ENCODE results near the gene ZNF611. TPM values are rescaled to one million over a fixed set of nuclear protein-coding genes. Genes with fewer than 3 reads are reported as not detected.

The ZNF611 gene
- polyA plus RNA-seq, 2 donors = 1.8 to 3.3 TPM

GRCh38 chr19:52669586-52669985, 65.3 kb downstream of the ZNF611 start:
- no peaks in the 10 kb centered on the region for H3K27me3 ChIP-seq (ENCODE audit: control insufficient read depth in 1 of 2, insufficient read depth in 2 of 2, low read length in 2 of 2)
- peaks cover 2 to 8% of the 10 kb centered on the region in 2 donors for H3K9me3 ChIP-seq (ENCODE audit: control insufficient read depth in 2 of 2, insufficient read depth in 1 of 2, low read depth in 1 of 2, low read length in 1 of 2)
- peaks cover 0 to 2% of the 10 kb centered on the region in 2 donors for H3K36me3 ChIP-seq (ENCODE audit: control insufficient read depth in 2 of 2, insufficient read depth in 2 of 2, low read length in 1 of 2)
- WGBS, 2 donors = 94% methylated on average over 5 of the region's 5 CpGs
- H3K4me3 ChIP-seq (ENCODE audit: low read depth in 1 of 2, low read length in 2 of 2) = no peak overlapping the region
- peak overlapping the region; percentile 14 to 55 for H3K27ac ChIP-seq (ENCODE audit: low read depth in 2 of 2, low read length in 1 of 2)
- no peaks in the 10 kb centered on the region for H3K4me1 ChIP-seq (ENCODE audit: control insufficient read depth in 2 of 2, insufficient read depth in 2 of 2, low read length in 1 of 2)

- H3K9me3 ChIP-seq (ENCODE audit: control insufficient read depth in 2 of 2, insufficient read depth in 1 of 2, low read depth in 1 of 2, low read length in 1 of 2) = peaks cover 2 to 8% of the 10 kb centered on the region in 2 donors
- H3K4me3 ChIP-seq (ENCODE audit: low read depth in 1 of 2, low read length in 2 of 2) = no peak overlapping the region
- peaks cover 0 to 2% of the 10 kb centered on the region in 2 donors for H3K36me3 ChIP-seq (ENCODE audit: control insufficient read depth in 2 of 2, insufficient read depth in 2 of 2, low read length in 1 of 2)
- no peak overlapping the region for H3K27ac ChIP-seq (ENCODE audit: low read depth in 2 of 2, low read length in 1 of 2)
- no peaks in the 10 kb centered on the region for H3K27me3 ChIP-seq (ENCODE audit: control insufficient read depth in 1 of 2, insufficient read depth in 2 of 2, low read length in 2 of 2)
- WGBS, 2 donors = 85 to 86% methylated on average over 6 of the region's 6 CpGs
- H3K4me1 ChIP-seq (ENCODE audit: control insufficient read depth in 2 of 2, insufficient read depth in 2 of 2, low read length in 1 of 2) = no peaks in the 10 kb centered on the region
These were observed 66.9 kb downstream of the ZNF611 start for GRCh38 chr19:52667972-52668371.

GRCh38 chr19:52666506-52666905, 68.3 kb downstream of the ZNF611 start:
- Histone ChIP-seq H3K36me3 (ENCODE audit: control insufficient read depth in 2 of 2, insufficient read depth in 2 of 2, low read length in 1 of 2) (peaks cover 0 to 5% of the 10 kb centered on the region in 2 donors), H3K4me3 (ENCODE audit: low read depth in 1 of 2, low read length in 2 of 2) (no peak overlapping the region)

GRCh38 chr19:52665529-52665928, 69.3 kb downstream of the ZNF611 start:
- 87 to 88% methylated on average over 6 of the region's 6 CpGs for WGBS, 2 donors
- Histone ChIP-seq H3K36me3 (ENCODE audit: control insufficient read depth in 2 of 2, insufficient read depth in 2 of 2, low read length in 1 of 2) (peaks cover under 1 to 3% of the 10 kb centered on the region in 2 donors), H3K27me3 (ENCODE audit: control insufficient read depth in 1 of 2, insufficient read depth in 2 of 2, low read length in 2 of 2) (no peaks in the 10 kb centered on the region), H3K27ac (ENCODE audit: low read depth in 2 of 2, low read length in 1 of 2) (no peak overlapping the region), H3K9me3 (ENCODE audit: control insufficient read depth in 2 of 2, insufficient read depth in 1 of 2, low read depth in 1 of 2, low read length in 1 of 2) (peaks cover 2 to 3% of the 10 kb centered on the region in 2 donors), H3K4me1 (ENCODE audit: control insufficient read depth in 2 of 2, insufficient read depth in 2 of 2, low read length in 1 of 2) (no peaks in the 10 kb centered on the region), H3K4me3 (ENCODE audit: low read depth in 1 of 2, low read length in 2 of 2) (no peak overlapping the region)

More at GRCh38 chr19:52666506-52666905, 68.3 kb downstream of the ZNF611 start:
- Histone ChIP-seq H3K27ac (ENCODE audit: low read depth in 2 of 2, low read length in 1 of 2) (no peak overlapping the region), H3K4me1 (ENCODE audit: control insufficient read depth in 2 of 2, insufficient read depth in 2 of 2, low read length in 1 of 2) (no peaks in the 10 kb centered on the region), H3K9me3 (ENCODE audit: control insufficient read depth in 2 of 2, insufficient read depth in 1 of 2, low read depth in 1 of 2, low read length in 1 of 2) (peaks cover 2 to 5% of the 10 kb centered on the region in 2 donors), H3K27me3 (ENCODE audit: control insufficient read depth in 1 of 2, insufficient read depth in 2 of 2, low read length in 2 of 2) (no peaks in the 10 kb centered on the region)

- Histone ChIP-seq H3K9me3 (ENCODE audit: control insufficient read depth in 2 of 2, insufficient read depth in 1 of 2, low read depth in 1 of 2, low read length in 1 of 2) (peaks cover under 1 to 2% of the 10 kb centered on the region in 2 donors), H3K27ac (ENCODE audit: low read depth in 2 of 2, low read length in 1 of 2) (peak overlapping the region; percentile 70 to 75), H3K36me3 (ENCODE audit: control insufficient read depth in 2 of 2, insufficient read depth in 2 of 2, low read length in 1 of 2) (peaks cover 4 to 5% of the 10 kb centered on the region in 2 donors)
These were observed 69.8 kb downstream of the ZNF611 start for GRCh38 chr19:52665027-52665426.

GRCh38 chr19:52664461-52664860, 70.4 kb downstream of the ZNF611 start:
- Histone ChIP-seq H3K27ac (ENCODE audit: low read depth in 2 of 2, low read length in 1 of 2) (peak overlapping the region in 1 of 2 donors; percentile 70), H3K36me3 (ENCODE audit: control insufficient read depth in 2 of 2, insufficient read depth in 2 of 2, low read length in 1 of 2) (peaks cover 4 to 5% of the 10 kb centered on the region in 2 donors), H3K9me3 (ENCODE audit: control insufficient read depth in 2 of 2, insufficient read depth in 1 of 2, low read depth in 1 of 2, low read length in 1 of 2) (peaks cover 0 to 2% of the 10 kb centered on the region in 2 donors), H3K4me1 (ENCODE audit: control insufficient read depth in 2 of 2, insufficient read depth in 2 of 2, low read length in 1 of 2) (no peaks in the 10 kb centered on the region), H3K27me3 (ENCODE audit: control insufficient read depth in 1 of 2, insufficient read depth in 2 of 2, low read length in 2 of 2) (no peaks in the 10 kb centered on the region), H3K4me3 (ENCODE audit: low read depth in 1 of 2, low read length in 2 of 2) (no peak overlapping the region)
- WGBS, 2 donors = 70 to 78% methylated on average over 5 of the region's 5 CpGs

More at GRCh38 chr19:52665027-52665426, 69.8 kb downstream of the ZNF611 start:
- no peaks in the 10 kb centered on the region for H3K27me3 ChIP-seq (ENCODE audit: control insufficient read depth in 1 of 2, insufficient read depth in 2 of 2, low read length in 2 of 2)
- H3K4me3 ChIP-seq (ENCODE audit: low read depth in 1 of 2, low read length in 2 of 2) = no peak overlapping the region
- 95 to 98% methylated on average over 4 of the region's 4 CpGs for WGBS, 2 donors
- H3K4me1 ChIP-seq (ENCODE audit: control insufficient read depth in 2 of 2, insufficient read depth in 2 of 2, low read length in 1 of 2) = no peaks in the 10 kb centered on the region

- Histone ChIP-seq H3K36me3 (ENCODE audit: control insufficient read depth in 2 of 2, insufficient read depth in 2 of 2, low read length in 1 of 2) (peaks cover 4 to 9% of the 10 kb centered on the region in 2 donors), H3K9me3 (ENCODE audit: control insufficient read depth in 2 of 2, insufficient read depth in 1 of 2, low read depth in 1 of 2, low read length in 1 of 2) (peaks cover 2 to 4% of the 10 kb centered on the region in 2 donors), H3K4me1 (ENCODE audit: control insufficient read depth in 2 of 2, insufficient read depth in 2 of 2, low read length in 1 of 2) (no peaks in the 10 kb centered on the region), H3K27me3 (ENCODE audit: control insufficient read depth in 1 of 2, insufficient read depth in 2 of 2, low read length in 2 of 2) (no peaks in the 10 kb centered on the region), H3K27ac (ENCODE audit: low read depth in 2 of 2, low read length in 1 of 2) (no peak overlapping the region), H3K4me3 (ENCODE audit: low read depth in 1 of 2, low read length in 2 of 2) (no peak overlapping the region)
- WGBS, 2 donors = 78 to 92% methylated on average over 3 of the region's 3 CpGs
These were observed 72.2 kb downstream of the ZNF611 start for GRCh38 chr19:52662631-52663030.

GRCh38 chr19:52660981-52661380, 73.9 kb downstream of the ZNF611 start:
- Histone ChIP-seq H3K9me3 (ENCODE audit: control insufficient read depth in 2 of 2, insufficient read depth in 1 of 2, low read depth in 1 of 2, low read length in 1 of 2) (peaks cover 2 to 7% of the 10 kb centered on the region in 2 donors), H3K4me3 (ENCODE audit: low read depth in 1 of 2, low read length in 2 of 2) (no peak overlapping the region), H3K4me1 (ENCODE audit: control insufficient read depth in 2 of 2, insufficient read depth in 2 of 2, low read length in 1 of 2) (no peaks in the 10 kb centered on the region), H3K27me3 (ENCODE audit: control insufficient read depth in 1 of 2, insufficient read depth in 2 of 2, low read length in 2 of 2) (no peaks in the 10 kb centered on the region), H3K27ac (ENCODE audit: low read depth in 2 of 2, low read length in 1 of 2) (no peak overlapping the region), H3K36me3 (ENCODE audit: control insufficient read depth in 2 of 2, insufficient read depth in 2 of 2, low read length in 1 of 2) (peaks cover 4 to 9% of the 10 kb centered on the region in 2 donors)
- 76 to 83% methylated on average over 3 of the region's 3 CpGs for WGBS, 2 donors

GRCh38 chr19:52659013-52659412, 75.8 kb downstream of the ZNF611 start:
- Histone ChIP-seq H3K27me3 (ENCODE audit: control insufficient read depth in 1 of 2, insufficient read depth in 2 of 2, low read length in 2 of 2) (no peaks in the 10 kb centered on the region), H3K4me3 (ENCODE audit: low read depth in 1 of 2, low read length in 2 of 2) (no peak overlapping the region), H3K36me3 (ENCODE audit: control insufficient read depth in 2 of 2, insufficient read depth in 2 of 2, low read length in 1 of 2) (peaks cover 13 to 18% of the 10 kb centered on the region in 2 donors), H3K4me1 (ENCODE audit: control insufficient read depth in 2 of 2, insufficient read depth in 2 of 2, low read length in 1 of 2) (no peaks in the 10 kb centered on the region), H3K27ac (ENCODE audit: low read depth in 2 of 2, low read length in 1 of 2) (no peak overlapping the region), H3K9me3 (ENCODE audit: control insufficient read depth in 2 of 2, insufficient read depth in 1 of 2, low read depth in 1 of 2, low read length in 1 of 2) (peaks cover 0 to 12% of the 10 kb centered on the region in 2 donors)
- WGBS, 2 donors = 78 to 82% methylated on average over 14 of the region's 14 CpGs

GRCh38 chr19:52658595-52658994, 76.2 kb downstream of the ZNF611 start:
- H3K9me3 ChIP-seq (ENCODE audit: control insufficient read depth in 2 of 2, insufficient read depth in 1 of 2, low read depth in 1 of 2, low read length in 1 of 2) = peaks cover 0 to 12% of the 10 kb centered on the region in 2 donors
- WGBS, 2 donors = 79 to 86% methylated on average over 5 of the region's 5 CpGs
- no peaks in the 10 kb centered on the region for H3K4me1 ChIP-seq (ENCODE audit: control insufficient read depth in 2 of 2, insufficient read depth in 2 of 2, low read length in 1 of 2)
- no peaks in the 10 kb centered on the region for H3K27me3 ChIP-seq (ENCODE audit: control insufficient read depth in 1 of 2, insufficient read depth in 2 of 2, low read length in 2 of 2)
- H3K36me3 ChIP-seq (ENCODE audit: control insufficient read depth in 2 of 2, insufficient read depth in 2 of 2, low read length in 1 of 2) = peaks cover 13 to 18% of the 10 kb centered on the region in 2 donors
- no peak overlapping the region for H3K4me3 ChIP-seq (ENCODE audit: low read depth in 1 of 2, low read length in 2 of 2)
- no peak overlapping the region for H3K27ac ChIP-seq (ENCODE audit: low read depth in 2 of 2, low read length in 1 of 2)
